ENCODE measurements around the gene GHRH. TPM values are rescaled to one million over a fixed set of nuclear protein-coding genes. Genes with fewer than 3 reads are reported as not detected.

GHRH gene
- total RNA-seq, 1 donor from 2014 or later, result not detected

- no peak for TF ChIP-seq CTCF (IDR thresholded peaks at IDR 0.05; ENCODE audit: insufficient read depth, low read length, poor library complexity, severe bottlenecking)
- Histone ChIP-seq H3K4me3 (ENCODE audit: low read depth, low read length) (no peak overlapping the region), H3K36me3 (ENCODE audit: control insufficient read depth, insufficient read depth, low read length) (no peaks in the 10 kb centered on the region), H3K27me3 (ENCODE audit: control insufficient read depth, insufficient read depth, low read length) (no peaks in the 10 kb centered on the region)
- DNase-seq (ENCODE audit: low read depth), result no peak
These were observed 18.8 kb upstream of the GHRH start for GRCh38 chr20:37280403-37280802.

GRCh38 chr20:37279820-37280219 is 18.2 kb upstream of the GHRH start:
- Histone ChIP-seq H3K4me3 (ENCODE audit: low read depth, low read length) (no peak overlapping the region), H3K27me3 (ENCODE audit: control insufficient read depth, insufficient read depth, low read length) (no peaks in the 10 kb centered on the region), H3K36me3 (ENCODE audit: control insufficient read depth, insufficient read depth, low read length) (no peaks in the 10 kb centered on the region)
- DNase-seq (ENCODE audit: low read depth), result no peak
- no peak for TF ChIP-seq CTCF (IDR thresholded peaks at IDR 0.05; ENCODE audit: insufficient read depth, low read length, poor library complexity, severe bottlenecking)

GRCh38 chr20:37278966-37279590 is 17.5 kb upstream of the GHRH start:
- DNase-seq (ENCODE audit: low read depth), result no peak
- no peak for TF ChIP-seq CTCF (IDR thresholded peaks at IDR 0.05; ENCODE audit: insufficient read depth, low read length, poor library complexity, severe bottlenecking)
- Histone ChIP-seq H3K4me3 (ENCODE audit: low read depth, low read length) (no peak overlapping the region), H3K27me3 (ENCODE audit: control insufficient read depth, insufficient read depth, low read length) (no peaks in the 10 kb centered on the region), H3K36me3 (ENCODE audit: control insufficient read depth, insufficient read depth, low read length) (no peaks in the 10 kb centered on the region)

- H3K4me3 ChIP-seq (ENCODE audit: low read depth, low read length), result no peak overlapping the region
- DNase-seq (ENCODE audit: low read depth), result no peak
- no peaks in the 10 kb centered on the region for H3K36me3 ChIP-seq (ENCODE audit: control insufficient read depth, insufficient read depth, low read length)
- no peak for TF ChIP-seq CTCF (IDR thresholded peaks at IDR 0.05; ENCODE audit: insufficient read depth, low read length, poor library complexity, severe bottlenecking)
- H3K27me3 ChIP-seq (ENCODE audit: control insufficient read depth, insufficient read depth, low read length), result no peaks in the 10 kb centered on the region
These were observed 15.6 kb upstream of the GHRH start for GRCh38 chr20:37277253-37277593.

GRCh38 chr20:37276494-37277252 is 15.1 kb upstream of the GHRH start:
- Histone ChIP-seq H3K36me3 (ENCODE audit: control insufficient read depth, insufficient read depth, low read length) (no peaks in the 10 kb centered on the region), H3K27me3 (ENCODE audit: control insufficient read depth, insufficient read depth, low read length) (no peaks in the 10 kb centered on the region), H3K4me3 (ENCODE audit: low read depth, low read length) (no peak overlapping the region)
- peak; percentile 19 for DNase-seq (ENCODE audit: low read depth)
- TF ChIP-seq CTCF (IDR thresholded peaks at IDR 0.05; ENCODE audit: insufficient read depth, low read length, poor library complexity, severe bottlenecking), result peak; percentile 33

Data from kidney epithelial cell (primary cell).